PC-3 (cell line): Measurements from ENCODE around the gene GBF1. TPM values are rescaled to one million over a fixed set of nuclear protein-coding genes. Genes with fewer than 3 reads are reported as not detected.

Experiments
- ATAC-seq: fragments of 200-7000 bp; cut with Tn5 transposase; 2 replicates; pipeline ENCODE4 v1.9.1; 2020; ENCODE audit warnings: mild to moderate bottlenecking, moderate library complexity
- BruUV-seq: library from RNA; stranded (reverse); fragments of 400-500 nt; replicated peaks from 2 replicates; lab custom pipeline; 2021; lab: Mats Ljungman, UMichigan
- CTCF ChIA-PET: fragments of 300-600 bp; sonication (Branson Sonifier 250); formaldehyde crosslinking; loops from one replicate; lab custom pipeline; 2022; ENCODE audit warnings: antibody characterized with exemption; lab: Charles Lee
- POLR2A ChIA-PET: fragments of 300-600 bp; sonication (Branson Sonifier 250); formaldehyde crosslinking; loops from one replicate; lab custom pipeline; 2022; ENCODE audit warnings: antibody characterized with exemption; ENCODE audit not compliant: unreplicated experiment; lab: Charles Lee
- DNase-seq: peaks from one replicate; pipeline ENCODE4 v3.0.0-alpha.2; 2015
- H2AFZ ChIP-seq: fragments of 300-600 bp; sonication (generic); 2 replicates; pipeline ENCODE4 v1.6.0; 2016; ENCODE audit warnings: antibody characterized with exemption, low read length
- H3F3A ChIP-seq: fragments of 300-600 bp; sonication (generic); one replicate; pipeline ENCODE4 v1.6.0; 2017; ENCODE audit warnings: antibody characterized with exemption, low read length, control low read depth, mild to moderate bottlenecking; ENCODE audit not compliant: unreplicated experiment
- H3K27ac ChIP-seq: fragments of 300-600 bp; sonication (generic); 2 replicates; pipeline ENCODE4 v1.5.1; 2016; ENCODE audit warnings: mild to moderate bottlenecking, low read length
- H3K27me3 ChIP-seq: fragments of 300-600 bp; sonication (generic); 2 replicates; pipeline ENCODE4 v1.6.1; 2016; ENCODE audit warnings: low read length, mixed read lengths
- H3K36me3 ChIP-seq: fragments of 300-600 bp; sonication (generic); 2 replicates; pipeline ENCODE4 v1.6.1; 2016; ENCODE audit warnings: low read depth, mixed run types, low read length, mixed read lengths
- H3K4me1 ChIP-seq: fragments of 300-600 bp; sonication (generic); 2 replicates; pipeline ENCODE4 v1.5.1; 2016; ENCODE audit warnings: low read length; ENCODE audit not compliant: insufficient read depth
- H3K4me2 ChIP-seq: fragments of 300-600 bp; sonication (generic); 2 replicates; pipeline ENCODE4 v1.6.0; 2016; ENCODE audit warnings: low read length
- H3K4me3 ChIP-seq: fragments of 300-600 bp; sonication (generic); 2 replicates; pipeline ENCODE4 v1.5.1; 2016; ENCODE audit warnings: mild to moderate bottlenecking, low read length, mixed read lengths
- H3K79me2 ChIP-seq: fragments of 300-600 bp; sonication (generic); 2 replicates; pipeline ENCODE4 v1.6.1; 2017; ENCODE audit warnings: low read length, mixed read lengths
- H3K9ac ChIP-seq: fragments of 300-600 bp; sonication (generic); 2 replicates; pipeline ENCODE4 v1.6.0; 2016; ENCODE audit warnings: mild to moderate bottlenecking, low read length
- H3K9me2 ChIP-seq: fragments of 300-600 bp; sonication (generic); replicated peaks from 2 replicates; pipeline ENCODE4 v1.6.1; 2016; ENCODE audit warnings: mixed run types, low read length, mixed read lengths
- H3K9me3 ChIP-seq: fragments of 300-600 bp; sonication (generic); 2 replicates; pipeline ENCODE4 v1.6.1; 2016; ENCODE audit warnings: low read length, mixed read lengths
- H4K20me1 ChIP-seq: fragments of 300-600 bp; sonication (generic); 2 replicates; pipeline ENCODE4 v1.6.1; 2016; ENCODE audit warnings: low read length, mixed read lengths
- CTCF ChIP-seq: fragments of 300-600 bp; sonication (generic); conservative IDR thresholded peaks from 2 replicates; pipeline ENCODE4 v1.5.1; 2017; ENCODE audit warnings: antibody characterized with exemption, low read depth, mild to moderate bottlenecking, low read length
- EZH2 ChIP-seq: fragments of 300-600 bp; sonication (generic); IDR thresholded peaks from one replicate; pipeline ENCODE4 v1.6.1; 2017; ENCODE audit warnings: antibody characterized with exemption, mild to moderate bottlenecking, low read length; ENCODE audit not compliant: unreplicated experiment
- EZH2phosphoT487 ChIP-seq: fragments of 300-600 bp; sonication (generic); IDR thresholded peaks from 2 replicates; pipeline ENCODE4 v1.6.1; 2018; ENCODE audit warnings: mild to moderate bottlenecking, antibody characterized with exemption, low read length, borderline replicate concordance
- intact Hi-C: fragments of 100-400 bp; cut with micrococcal nuclease; formaldehyde crosslinking; loops from 2 replicates; pipeline ENCODE4 v1.9.0; 2023
- total RNA-seq: library from RNA; depleted of rRNA; stranded (reverse); fragments of >200 nt; gene quantifications from 2 replicates; pipeline ENCODE4 v1.2.3, GENCODE V29; 2014

GBF1 gene
- total RNA-seq, 1 experiment from 2014 or later: 25.2 TPM

GRCh38 chr10:102283890-102284289, 38.6 kb downstream of the GBF1 start:
- Histone ChIP-seq H3K36me3 (no peaks in the 10 kb centered on the region; the same call in 1 of the 2 replicates), H3K4me3 (no peak overlapping the region), H4K20me1 (no peaks in the 10 kb centered on the region), H3K9me2 (no peaks in the 10 kb centered on the region), H3K4me1 (no peaks in the 10 kb centered on the region), H3K27me3 (no peaks in the 10 kb centered on the region), H3K27ac (no peak overlapping the region), H3K4me2 (no peak overlapping the region), H3F3A (no peaks in the 10 kb centered on the region), H2AFZ (no peak overlapping the region), H3K9me3 (no peaks in the 10 kb centered on the region), H3K9ac (no peak overlapping the region), H3K79me2 (peaks cover 28% of the 10 kb centered on the region; the same call in 1 of the 2 replicates)
- ChIA-PET CTCF (no interaction called here), POLR2A (interaction anchor here (0.6 kb wide), 1 partner anchor 57 kb away, joined by 4 read pairs; no protein-coding TSS in a partner anchor)
- no peak for TF ChIP-seq CTCF
- no peak for TF ChIP-seq EZH2
- no peak for TF ChIP-seq EZH2phosphoT487
- BruUV-seq: no TSS peak
- intact Hi-C loops: no loop called here
- ATAC-seq: no peak
- DNase-seq: no peak

GRCh38 chr10:102284531-102284930, 39.2 kb downstream of the GBF1 start:
- Histone ChIP-seq H3K9me3 (no peaks in the 10 kb centered on the region), H3K4me1 (no peaks in the 10 kb centered on the region), H3K9ac (no peak overlapping the region), H3K4me3 (no peak overlapping the region), H3K4me2 (no peak overlapping the region), H3F3A (no peaks in the 10 kb centered on the region), H3K79me2 (peaks cover 29% of the 10 kb centered on the region; the same call in 1 of the 2 replicates), H3K27ac (no peak overlapping the region), H3K36me3 (no peaks in the 10 kb centered on the region; the same call in 1 of the 2 replicates), H4K20me1 (no peaks in the 10 kb centered on the region), H2AFZ (no peak overlapping the region), H3K27me3 (no peaks in the 10 kb centered on the region), H3K9me2 (no peaks in the 10 kb centered on the region)
- TF ChIP-seq EZH2phosphoT487 (no peak), CTCF (no peak), EZH2 (no peak)
- BruUV-seq: no TSS peak
- POLR2A ChIA-PET: no interaction called here
- CTCF ChIA-PET: no interaction called here
- intact Hi-C loops: no loop called here
- DNase-seq: no peak
- ATAC-seq: no peak

GRCh38 chr10:102285133-102285532, 39.8 kb downstream of the GBF1 start:
- Histone ChIP-seq H3K36me3 (no peaks in the 10 kb centered on the region; the same call in 1 of the 2 replicates), H4K20me1 (no peaks in the 10 kb centered on the region), H3K27me3 (no peaks in the 10 kb centered on the region), H3K4me1 (no peaks in the 10 kb centered on the region), H3K27ac (no peak overlapping the region), H3K9ac (no peak overlapping the region), H3K9me3 (no peaks in the 10 kb centered on the region), H3K79me2 (peaks cover 29% of the 10 kb centered on the region; the same call in 1 of the 2 replicates), H3F3A (no peaks in the 10 kb centered on the region), H3K9me2 (no peaks in the 10 kb centered on the region), H3K4me2 (no peak overlapping the region), H3K4me3 (no peak overlapping the region), H2AFZ (no peak overlapping the region)
- POLR2A ChIA-PET: no interaction called here
- BruUV-seq: no TSS peak
- CTCF ChIA-PET: no interaction called here
- intact Hi-C loops: no loop called here
- TF ChIP-seq EZH2phosphoT487 (no peak), CTCF (no peak)
- DNase-seq (no peak), ATAC-seq (no peak)
